ENCODE measurements around the gene SLC9A3. TPM values are rescaled to one million over a fixed set of nuclear protein-coding genes. Genes with fewer than 3 reads are reported as not detected.
A peak's percentile ranks its signal among the peaks of the same experiment; 100 is the strongest.

The SLC9A3 gene
- polyA plus RNA-seq, 3 donors, result 0.31 to 0.42 (median 0.36) TPM

- DNase-seq, result no peak
- Mint-ChIP-seq H3K27ac (no peak overlapping the region), H3K36me3 (no peaks in the 10 kb centered on the region), H3K4me3 (peak overlapping the region in 1 of 2 donors; percentile 61), H3K27me3 (ENCODE audit: low read depth in 3 of 3) (peaks cover 14 to 50% (median 26%) of the 10 kb centered on the region in 3 donors), H3K4me1 (no peaks in the 10 kb centered on the region), H3K9me3 (peaks cover 0 to 22% (median 8%) of the 10 kb centered on the region in 7 donors)
- no peaks in the 10 kb centered on the region for H3K79me2 ChIP-seq (ENCODE audit: insufficient read depth, low read length)
- intact Hi-C loops (cut with micrococcal nuclease), result no loop called here
- WGBS (ENCODE audit: insufficient coverage), result 60% methylated on average over 6 of the region's 12 CpGs
- H3K4me3 ChIP-seq (replicated peaks in 1 of 3; ENCODE audit: low read depth in 2 of 3, low read length in 3 of 3), result no peak overlapping the region
- peaks cover 0 to 1% of the 10 kb centered on the region in 2 donors for H3K27me3 ChIP-seq (ENCODE audit: control insufficient read depth in 2 of 2, insufficient read depth in 2 of 2, low read length in 2 of 2)
- H3K4me2 ChIP-seq (replicated peaks; ENCODE audit: extremely low read depth, low read length, poor library complexity, severe bottlenecking), result no peak overlapping the region
- no peaks in the 10 kb centered on the region for H4K20me1 ChIP-seq (ENCODE audit: insufficient read depth, low read length)
- TF ChIP-seq, protein P1, sequence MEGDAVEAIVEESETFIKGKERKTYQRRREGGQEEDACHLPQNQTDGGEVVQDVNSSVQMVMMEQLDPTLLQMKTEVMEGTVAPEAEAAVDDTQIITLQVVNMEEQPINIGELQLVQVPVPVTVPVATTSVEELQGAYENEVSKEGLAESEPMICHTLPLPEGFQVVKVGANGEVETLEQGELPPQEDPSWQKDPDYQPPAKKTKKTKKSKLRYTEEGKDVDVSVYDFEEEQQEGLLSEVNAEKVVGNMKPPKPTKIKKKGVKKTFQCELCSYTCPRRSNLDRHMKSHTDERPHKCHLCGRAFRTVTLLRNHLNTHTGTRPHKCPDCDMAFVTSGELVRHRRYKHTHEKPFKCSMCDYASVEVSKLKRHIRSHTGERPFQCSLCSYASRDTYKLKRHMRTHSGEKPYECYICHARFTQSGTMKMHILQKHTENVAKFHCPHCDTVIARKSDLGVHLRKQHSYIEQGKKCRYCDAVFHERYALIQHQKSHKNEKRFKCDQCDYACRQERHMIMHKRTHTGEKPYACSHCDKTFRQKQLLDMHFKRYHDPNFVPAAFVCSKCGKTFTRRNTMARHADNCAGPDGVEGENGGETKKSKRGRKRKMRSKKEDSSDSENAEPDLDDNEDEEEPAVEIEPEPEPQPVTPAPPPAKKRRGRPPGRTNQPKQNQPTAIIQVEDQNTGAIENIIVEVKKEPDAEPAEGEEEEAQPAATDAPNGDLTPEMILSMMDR (IDR thresholded peaks at IDR 0.05), result no peak
- H3K27ac ChIP-seq (ENCODE audit: low read depth in 1 of 2, low read length in 2 of 2), result no peak overlapping the region
- H3K9me3 ChIP-seq (replicated peaks in 1 of 2; ENCODE audit: control insufficient read depth in 1 of 2, insufficient read depth in 1 of 2, low read length in 2 of 2), result peaks cover 0 to 21% of the 10 kb centered on the region in 2 donors
- H3K9ac ChIP-seq (ENCODE audit: insufficient read depth, low read length, poor library complexity, severe bottlenecking), result no peak overlapping the region
- no peaks in the 10 kb centered on the region for H3K36me3 ChIP-seq (replicated peaks in 1 of 2; ENCODE audit: control insufficient read depth in 1 of 2, insufficient read depth in 2 of 2, low read length in 2 of 2)
- no peaks in the 10 kb centered on the region for H3K4me1 ChIP-seq (ENCODE audit: control insufficient read depth in 1 of 2, insufficient read depth in 2 of 2, low read length in 2 of 2)
- H2AFZ ChIP-seq (ENCODE audit: insufficient read depth, low read depth, low read length, poor library complexity, severe bottlenecking), result no peak overlapping the region
Observed at GRCh38 chr5:560792-561166, 36.5 kb upstream of the SLC9A3 start.

DNA sequence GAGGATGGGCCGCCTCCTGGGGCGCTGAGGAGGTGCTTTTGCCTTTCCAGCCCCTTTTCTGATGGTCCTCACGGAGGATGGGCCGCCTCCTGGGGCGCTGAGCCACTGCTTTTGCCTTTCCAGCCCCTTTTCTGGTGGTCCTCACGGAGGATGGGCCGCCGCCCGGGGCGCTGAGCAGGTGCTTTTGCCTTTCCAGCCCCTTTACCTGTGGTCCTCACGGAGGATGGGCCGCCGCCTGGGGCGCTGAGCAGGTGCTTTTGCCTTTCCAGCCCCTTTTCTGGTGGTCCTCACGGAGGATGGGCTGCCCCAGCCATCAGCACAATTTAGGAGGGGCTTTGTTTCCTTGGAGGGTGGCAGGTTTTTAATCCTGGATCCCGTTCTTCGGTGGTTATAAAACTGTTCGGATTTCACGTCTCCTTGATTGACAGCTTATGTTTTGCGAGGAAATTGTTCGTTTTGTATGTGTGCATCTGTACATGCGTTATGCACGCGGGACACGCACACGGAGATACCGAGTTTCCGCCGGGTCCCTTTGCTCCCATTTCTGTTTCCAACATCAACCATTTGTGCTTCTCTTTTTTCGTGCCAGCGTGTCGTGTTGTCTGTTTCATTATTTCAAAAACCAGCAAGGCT is 34.7 kb upstream of the SLC9A3 start:
- no peak overlapping the region for H3K9ac ChIP-seq (ENCODE audit: insufficient read depth, low read length, poor library complexity, severe bottlenecking)
- peak overlapping the region in 1 of 2 donors; percentile 16 for H3K4me3 Mint-ChIP-seq
- H2AFZ ChIP-seq (ENCODE audit: insufficient read depth, low read depth, low read length, poor library complexity, severe bottlenecking), result no peak overlapping the region
- no peaks in the 10 kb centered on the region for H3K36me3 Mint-ChIP-seq
- H3K79me2 ChIP-seq (ENCODE audit: insufficient read depth, low read length), result no peaks in the 10 kb centered on the region
- H3K4me1 Mint-ChIP-seq, result no peaks in the 10 kb centered on the region
- H3K36me3 ChIP-seq (replicated peaks in 1 of 2; ENCODE audit: control insufficient read depth in 1 of 2, insufficient read depth in 2 of 2, low read length in 2 of 2), result no peaks in the 10 kb centered on the region
- DNase-seq, result no peak
- intact Hi-C loops (cut with micrococcal nuclease), result no loop called here
- H4K20me1 ChIP-seq (ENCODE audit: insufficient read depth, low read length), result no peaks in the 10 kb centered on the region
- H3K27me3 Mint-ChIP-seq (ENCODE audit: low read depth in 3 of 3), result peaks cover 17 to 47% (median 31%) of the 10 kb centered on the region in 3 donors
- H3K4me3 ChIP-seq (replicated peaks in 1 of 3; ENCODE audit: low read depth in 2 of 3, low read length in 3 of 3), result no peak overlapping the region
- H3K4me2 ChIP-seq (replicated peaks; ENCODE audit: extremely low read depth, low read length, poor library complexity, severe bottlenecking), result no peak overlapping the region
- H3K9me3 ChIP-seq (replicated peaks in 1 of 2; ENCODE audit: control insufficient read depth in 1 of 2, insufficient read depth in 1 of 2, low read length in 2 of 2), result peaks cover 0 to 32% of the 10 kb centered on the region in 2 donors
- H3K9me3 Mint-ChIP-seq, result peaks cover 0 to 33% (median 14%) of the 10 kb centered on the region in 7 donors
- WGBS (ENCODE audit: insufficient coverage), result 85% methylated on average over 24 of the region's 32 CpGs
- TF ChIP-seq, protein P1 (IDR thresholded peaks at IDR 0.05), result no peak
- H3K27me3 ChIP-seq (ENCODE audit: control insufficient read depth in 2 of 2, insufficient read depth in 2 of 2, low read length in 2 of 2), result no peaks in the 10 kb centered on the region
- H3K27ac Mint-ChIP-seq, result no peak overlapping the region
- no peak overlapping the region for H3K27ac ChIP-seq (ENCODE audit: low read depth in 1 of 2, low read length in 2 of 2)
- no peaks in the 10 kb centered on the region for H3K4me1 ChIP-seq (ENCODE audit: control insufficient read depth in 1 of 2, insufficient read depth in 2 of 2, low read length in 2 of 2)
